ENCODE measurements around the gene LMO1. TPM values are rescaled to one million over a fixed set of nuclear protein-coding genes. Genes with fewer than 3 reads are reported as not detected.

The LMO1 gene
- total RNA-seq, 1 donor from 2014 or later, result 1.8 TPM

DNA sequence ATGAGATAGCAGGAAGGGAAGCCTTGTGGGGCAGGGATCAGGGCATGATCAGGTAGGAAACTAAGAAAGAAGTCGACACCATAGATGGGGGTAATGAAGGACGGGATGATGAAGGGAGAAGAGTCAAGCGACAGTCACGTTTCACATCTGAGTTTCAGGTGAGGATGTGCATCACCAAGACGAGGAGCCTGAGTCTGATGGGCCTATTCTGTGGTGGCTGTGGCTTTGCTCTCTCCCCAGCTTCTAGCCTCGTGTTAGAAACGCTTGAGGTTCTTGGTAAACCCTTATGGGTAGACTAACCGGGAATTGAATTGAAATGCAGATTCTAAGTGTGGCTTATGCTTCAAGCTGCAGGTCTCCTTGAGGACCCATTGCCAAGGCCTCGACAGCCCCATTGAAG, 45.6 kb upstream of the LMO1 start:
- TF ChIP-seq, protein P1, sequence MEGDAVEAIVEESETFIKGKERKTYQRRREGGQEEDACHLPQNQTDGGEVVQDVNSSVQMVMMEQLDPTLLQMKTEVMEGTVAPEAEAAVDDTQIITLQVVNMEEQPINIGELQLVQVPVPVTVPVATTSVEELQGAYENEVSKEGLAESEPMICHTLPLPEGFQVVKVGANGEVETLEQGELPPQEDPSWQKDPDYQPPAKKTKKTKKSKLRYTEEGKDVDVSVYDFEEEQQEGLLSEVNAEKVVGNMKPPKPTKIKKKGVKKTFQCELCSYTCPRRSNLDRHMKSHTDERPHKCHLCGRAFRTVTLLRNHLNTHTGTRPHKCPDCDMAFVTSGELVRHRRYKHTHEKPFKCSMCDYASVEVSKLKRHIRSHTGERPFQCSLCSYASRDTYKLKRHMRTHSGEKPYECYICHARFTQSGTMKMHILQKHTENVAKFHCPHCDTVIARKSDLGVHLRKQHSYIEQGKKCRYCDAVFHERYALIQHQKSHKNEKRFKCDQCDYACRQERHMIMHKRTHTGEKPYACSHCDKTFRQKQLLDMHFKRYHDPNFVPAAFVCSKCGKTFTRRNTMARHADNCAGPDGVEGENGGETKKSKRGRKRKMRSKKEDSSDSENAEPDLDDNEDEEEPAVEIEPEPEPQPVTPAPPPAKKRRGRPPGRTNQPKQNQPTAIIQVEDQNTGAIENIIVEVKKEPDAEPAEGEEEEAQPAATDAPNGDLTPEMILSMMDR (conservative IDR thresholded peaks at IDR 0.05), result no peak
- H3K4me3 Mint-ChIP-seq, result no peak overlapping the region
- peaks cover 11% of the 10 kb centered on the region for H3K27me3 Mint-ChIP-seq (ENCODE audit: low read depth)
- H3K36me3 Mint-ChIP-seq (ENCODE audit: low read depth), result peaks cover 5% of the 10 kb centered on the region
- H3K4me1 Mint-ChIP-seq, result peaks cover 7% of the 10 kb centered on the region
- no peak overlapping the region for H3K27ac Mint-ChIP-seq (ENCODE audit: unreplicated experiment)
- peaks cover 5% of the 10 kb centered on the region for H3K9me3 Mint-ChIP-seq
- DNase-seq (ENCODE audit: low read depth, low spot score), result no peak

DNA sequence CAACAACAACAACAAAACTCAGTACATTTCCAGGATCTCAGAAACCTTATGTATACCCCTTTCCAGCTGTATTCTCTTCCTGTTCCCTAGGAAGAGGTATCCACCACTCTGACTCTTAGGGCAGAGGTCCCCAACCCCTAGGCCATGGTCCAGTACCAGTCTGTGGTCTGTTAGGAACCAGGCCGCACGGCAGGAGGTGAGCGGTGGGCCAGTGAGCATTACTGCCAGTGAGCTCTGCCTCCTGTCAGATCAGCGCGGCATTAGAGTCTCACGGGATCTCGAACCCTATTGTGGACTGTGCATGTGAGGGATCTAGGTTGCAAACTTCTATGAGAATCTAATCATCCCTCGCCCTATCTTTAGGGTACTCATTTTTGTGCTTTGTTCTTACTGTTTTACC, 43.9 kb upstream of the LMO1 start:
- DNase-seq (ENCODE audit: low read depth, low spot score), result no peak
- peaks cover 10% of the 10 kb centered on the region for H3K36me3 Mint-ChIP-seq (ENCODE audit: low read depth)
- H3K9me3 Mint-ChIP-seq, result peaks cover 10% of the 10 kb centered on the region
- H3K4me3 Mint-ChIP-seq, result no peak overlapping the region
- TF ChIP-seq, protein P1 (conservative IDR thresholded peaks at IDR 0.05), result no peak
- no peak overlapping the region for H3K27ac Mint-ChIP-seq (ENCODE audit: unreplicated experiment)
- H3K27me3 Mint-ChIP-seq (ENCODE audit: low read depth), result peaks cover 9% of the 10 kb centered on the region
- no peaks in the 10 kb centered on the region for H3K4me1 Mint-ChIP-seq

DNA sequence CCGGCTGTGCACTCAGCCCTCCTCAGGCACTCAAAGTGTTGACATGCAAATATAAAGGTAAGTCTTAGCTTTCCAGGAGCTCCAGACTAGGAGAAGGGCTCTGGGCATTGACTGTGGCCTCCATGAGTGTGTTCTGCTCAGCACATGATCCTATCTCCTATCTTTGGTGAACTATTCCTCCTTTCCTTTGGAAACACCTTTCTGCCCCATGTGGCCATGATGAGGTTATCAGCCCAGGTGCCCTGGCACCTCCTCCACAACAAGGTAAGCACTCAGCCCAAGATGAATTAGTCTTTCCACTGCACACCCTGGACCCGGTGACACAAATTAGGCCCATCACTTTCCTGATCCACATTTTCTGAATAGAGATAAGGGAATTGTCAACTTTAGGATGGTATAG, 37.9 kb upstream of the LMO1 start:
- peaks cover 5% of the 10 kb centered on the region for H3K4me1 Mint-ChIP-seq
- TF ChIP-seq, protein P1 (conservative IDR thresholded peaks at IDR 0.05), result no peak
- peaks cover 2% of the 10 kb centered on the region for H3K27me3 Mint-ChIP-seq (ENCODE audit: low read depth)
- no peak for DNase-seq (ENCODE audit: low read depth, low spot score)
- H3K4me3 Mint-ChIP-seq, result no peak overlapping the region
- H3K27ac Mint-ChIP-seq (ENCODE audit: unreplicated experiment), result no peak overlapping the region
- H3K36me3 Mint-ChIP-seq (ENCODE audit: low read depth), result peaks cover 12% of the 10 kb centered on the region
- H3K9me3 Mint-ChIP-seq, result peaks cover 19% of the 10 kb centered on the region

DNA sequence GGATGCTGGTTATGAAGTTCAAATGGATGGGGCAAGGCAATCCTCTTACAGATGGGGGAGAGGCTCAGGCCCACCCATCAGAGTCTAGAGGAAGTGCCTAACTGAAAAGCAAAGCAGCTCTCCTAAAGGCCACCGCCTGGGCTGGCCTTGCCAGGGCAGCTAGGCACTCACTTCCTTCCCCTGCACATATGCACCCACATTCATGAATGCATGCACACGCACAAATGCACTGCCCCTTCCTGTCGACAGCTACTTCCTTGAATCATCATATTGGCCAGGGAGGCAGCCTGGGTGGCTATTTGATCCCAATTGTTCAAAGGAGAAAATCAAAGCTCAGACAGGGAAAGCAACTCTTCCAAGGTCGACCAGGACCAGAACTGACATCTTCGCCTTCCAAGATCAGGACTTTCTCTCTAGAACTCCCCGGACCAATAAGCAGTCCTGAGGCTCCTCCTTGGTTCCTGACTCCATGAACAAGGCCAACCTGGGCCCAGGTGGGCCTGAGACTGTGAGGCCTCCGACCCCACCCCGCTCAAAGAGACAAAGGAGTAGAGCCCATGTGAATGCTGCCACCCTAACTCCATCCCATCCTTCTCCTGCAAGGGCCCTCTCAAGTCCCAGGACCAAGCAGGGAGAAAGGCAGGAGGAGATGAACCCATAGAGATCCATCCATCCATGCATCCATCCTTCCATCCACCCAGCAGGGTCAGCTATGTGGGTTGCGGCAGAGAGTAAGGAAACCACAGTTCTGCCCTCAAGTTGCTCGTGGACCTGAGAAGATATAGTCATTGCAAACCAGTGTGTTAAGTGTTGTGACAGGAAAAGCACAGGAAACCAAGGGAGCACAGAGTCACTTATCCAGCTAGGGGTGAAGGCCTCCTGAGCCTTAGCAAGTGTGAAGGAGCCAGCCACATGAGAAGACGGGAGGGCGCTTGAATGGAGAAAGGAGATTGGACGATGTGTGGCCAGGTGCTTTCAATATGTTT, 35.4 kb upstream of the LMO1 start:
- TF ChIP-seq, protein P1 (conservative IDR thresholded peaks at IDR 0.05), result no peak
- DNase-seq (ENCODE audit: low read depth, low spot score), result no peak
- peaks cover 7% of the 10 kb centered on the region for H3K36me3 Mint-ChIP-seq (ENCODE audit: low read depth)
- H3K9me3 Mint-ChIP-seq, result peaks cover 14% of the 10 kb centered on the region
- H3K4me1 Mint-ChIP-seq, result peaks cover 10% of the 10 kb centered on the region
- no peak overlapping the region for H3K27ac Mint-ChIP-seq (ENCODE audit: unreplicated experiment)
- H3K27me3 Mint-ChIP-seq (ENCODE audit: low read depth), result peaks cover 2% of the 10 kb centered on the region
- no peak overlapping the region for H3K4me3 Mint-ChIP-seq

DNA sequence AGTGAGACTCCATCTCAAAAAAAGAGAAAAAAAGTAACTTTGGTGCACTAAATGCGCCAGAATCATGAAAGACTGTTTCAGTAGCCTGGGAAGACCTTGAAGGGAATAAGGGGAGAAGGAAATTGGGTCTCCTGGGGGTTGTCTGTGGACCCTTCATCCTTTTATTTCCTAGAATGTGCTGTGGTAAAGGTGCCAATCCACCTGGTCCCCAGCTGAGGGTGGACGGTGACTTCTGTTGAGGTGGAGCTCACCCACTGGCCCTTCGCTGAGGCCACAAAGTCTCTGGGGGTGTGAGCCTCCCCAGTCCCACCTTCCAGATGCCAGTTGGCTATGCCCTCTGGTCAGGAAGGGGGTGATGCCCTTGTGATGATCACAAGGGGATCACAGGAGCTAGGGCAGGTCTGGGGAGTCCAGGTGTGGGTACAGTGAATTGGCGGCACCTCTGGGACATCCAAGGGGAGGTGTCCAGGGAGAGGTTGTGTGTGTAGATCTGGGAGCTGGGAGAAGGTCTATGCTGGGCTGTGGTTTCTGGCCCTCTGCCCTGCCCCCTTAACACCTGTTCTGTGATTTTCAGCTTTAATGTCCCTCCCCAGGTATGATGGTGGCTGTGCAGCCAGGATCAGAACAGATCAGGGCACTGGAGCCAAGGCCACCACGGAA, 34.2 kb upstream of the LMO1 start:
- TF ChIP-seq, protein P1 (conservative IDR thresholded peaks at IDR 0.05), result no peak
- Mint-ChIP-seq H3K27me3 (ENCODE audit: low read depth) (peaks cover 2% of the 10 kb centered on the region), H3K27ac (ENCODE audit: unreplicated experiment) (no peak overlapping the region), H3K4me3 (no peak overlapping the region), H3K9me3 (peaks cover 13% of the 10 kb centered on the region), H3K36me3 (ENCODE audit: low read depth) (peaks cover 6% of the 10 kb centered on the region), H3K4me1 (peaks cover 10% of the 10 kb centered on the region)
- no peak for DNase-seq (ENCODE audit: low read depth, low spot score)

Measured in neural crest cell (in vitro differentiated cells).